Stimulated activated CD4-positive, alpha-beta T cell treated with anti-CD3 and anti-CD28 coated beads, Interleukin-4, amount 100 ng/mL, for 4 hours (primary cell): ENCODE results near the gene P2RY13.
A peak's percentile ranks its signal among the peaks of the same experiment; 100 is the strongest.

ENCODE experiments used
- DNase-seq, 2 experiments: peaks; one replicate each; pipeline ENCODE4 v3.0.0-alpha.2; 2020

Gene P2RY13

DNA sequence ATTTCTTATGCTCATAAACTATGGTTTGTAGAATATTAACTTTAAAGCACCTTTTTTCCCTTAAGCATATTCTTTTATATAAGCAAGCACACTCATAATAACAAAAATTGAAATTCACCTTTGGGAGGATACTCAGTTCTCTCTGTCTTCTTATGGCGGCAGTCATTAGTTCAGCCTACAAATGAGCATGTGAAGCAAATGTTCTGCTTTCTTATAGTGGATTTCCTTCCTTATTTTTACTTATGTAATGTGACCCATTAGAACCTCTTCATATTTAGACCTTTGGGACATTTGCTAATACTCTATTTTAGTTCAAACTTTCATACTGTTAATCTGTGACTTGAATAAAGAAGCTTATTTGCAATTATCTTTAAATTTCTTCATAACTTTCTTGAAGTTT lies at the start of gene P2RY13:
TSS of gene P2RY13 (minus strand) at position 187 of the 400 bp plus-strand sequence. CDS start at position 166, 21 bp downstream.
- no peak for DNase-seq

DNA sequence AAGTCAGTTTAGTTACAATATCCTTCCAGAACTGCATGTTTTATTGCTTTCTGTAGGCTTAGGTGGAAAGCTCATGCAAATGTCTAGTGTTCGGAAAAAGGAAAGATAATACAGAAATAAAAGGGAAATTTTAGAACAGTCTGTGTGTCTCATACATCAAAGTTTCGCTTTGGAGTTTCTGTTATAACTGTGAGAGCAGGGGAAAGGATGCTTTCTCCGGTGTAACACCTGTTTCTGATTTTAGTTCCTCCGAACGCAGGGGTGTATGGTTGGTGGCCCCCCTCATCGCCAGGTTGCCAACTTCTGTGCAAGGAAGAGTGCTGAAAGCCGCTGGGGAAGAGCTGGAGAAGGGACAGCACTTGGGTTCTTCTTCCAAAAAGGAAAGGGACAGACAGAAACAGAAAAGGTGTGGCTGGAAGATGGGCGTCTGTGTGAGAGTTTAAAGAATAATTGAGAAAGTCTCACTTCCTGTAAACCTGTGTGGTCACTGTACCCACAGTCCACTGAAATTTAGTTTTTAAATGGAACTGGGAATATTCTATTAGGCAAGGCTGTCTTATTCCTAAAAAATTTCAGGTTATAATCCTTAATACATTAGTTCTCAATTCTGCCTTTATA lies 48.5 kb upstream of the P2RY13 start:
- no peak for DNase-seq

- DNase-seq: no peak
These were observed 42.9 kb upstream of the P2RY13 start for GRCh38 chr3:151372063-151372820.

DNA sequence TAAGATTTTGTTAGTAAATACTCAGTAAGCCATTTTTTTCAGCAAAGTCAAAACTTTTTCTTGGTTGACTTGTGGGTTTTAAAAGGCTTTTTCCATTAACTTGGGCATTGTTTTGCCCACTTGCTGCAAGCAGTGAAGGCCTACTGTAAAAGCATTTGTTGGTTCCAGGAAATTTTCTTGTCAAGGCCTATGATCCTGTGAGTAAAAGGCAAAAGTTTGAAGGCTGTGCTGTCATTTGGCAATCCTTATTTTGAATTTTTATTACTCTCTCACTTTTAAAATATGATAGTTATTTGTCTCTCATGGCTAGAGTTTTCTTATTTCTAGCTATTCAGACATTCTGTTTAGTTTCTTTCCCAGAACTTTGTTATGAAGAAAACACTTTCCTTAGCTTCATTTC lies 42.2 kb upstream of the P2RY13 start:
- DNase-seq: no peak

DNA sequence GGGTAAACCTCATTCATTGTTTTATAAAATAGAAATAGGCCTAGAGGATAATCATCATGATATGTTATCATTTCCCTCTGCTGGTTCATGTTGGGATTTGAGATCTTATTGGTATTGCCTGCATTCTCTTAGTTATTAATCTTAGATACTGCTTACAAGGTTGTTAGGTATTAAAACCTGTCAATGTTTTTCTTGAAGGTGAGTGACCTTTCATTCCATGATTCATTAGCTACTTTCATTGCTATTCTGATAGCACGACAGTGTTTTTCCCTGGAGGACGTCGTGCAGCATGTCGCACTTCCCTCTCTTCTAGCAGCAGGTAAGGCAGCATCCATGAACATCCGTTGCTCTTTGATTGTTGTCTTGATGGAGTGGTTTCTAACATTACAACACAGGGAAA lies 38.1 kb upstream of the P2RY13 start:
- DNase-seq: no peak

GRCh38 chr3:151366993-151367392 lies 37.6 kb upstream of the P2RY13 start:
- no peak for DNase-seq

DNA sequence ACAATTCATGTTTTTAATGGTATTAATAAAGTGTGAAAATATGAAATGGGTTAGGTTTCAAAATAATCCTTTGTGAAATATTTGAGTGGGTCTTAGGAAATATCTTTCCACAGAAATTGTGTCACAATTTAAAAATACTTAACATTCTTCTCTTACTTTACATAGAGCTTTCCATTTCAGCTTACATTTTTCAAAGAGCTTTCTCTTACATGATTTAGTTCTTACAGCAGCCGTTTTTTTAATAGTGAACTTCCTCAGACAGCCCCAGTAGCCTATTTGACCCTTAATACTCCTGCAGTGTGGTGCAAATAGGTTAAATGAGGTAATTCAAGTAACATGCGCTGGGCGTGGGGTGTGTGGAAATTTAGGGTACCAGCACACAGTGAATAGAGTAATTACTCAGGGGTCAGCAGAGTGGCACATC lies 33.4 kb upstream of the P2RY13 start:
- DNase-seq: no peak

GRCh38 chr3:151357463-151357850 lies 28.1 kb upstream of the P2RY13 start:
- no peak for DNase-seq

- DNase-seq: no peak
These were observed 27.6 kb upstream of the P2RY13 start for GRCh38 chr3:151356794-151357462.

DNA sequence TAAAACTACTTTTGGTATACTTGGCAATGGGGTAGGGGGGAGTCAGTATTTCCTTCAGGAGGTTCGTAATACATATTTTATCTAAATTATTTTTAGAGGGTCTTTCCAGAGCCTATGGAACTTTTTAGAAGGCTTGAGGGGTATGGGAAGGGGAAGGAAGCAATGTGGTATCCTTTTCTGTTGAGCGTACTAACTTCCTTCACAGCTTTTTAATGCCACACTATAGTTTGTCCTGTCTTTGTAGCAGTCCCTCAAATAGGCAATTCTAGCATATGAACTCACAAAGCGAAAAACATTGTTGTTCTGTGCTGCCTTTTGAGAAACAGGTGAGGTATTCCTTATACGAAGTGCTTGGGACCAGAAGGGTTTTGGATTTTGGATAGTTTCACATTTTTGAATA lies 22.3 kb upstream of the P2RY13 start:
- DNase-seq: no peak

- no peak for DNase-seq
These were observed 21.9 kb upstream of the P2RY13 start for GRCh38 chr3:151351219-151351618.

DNA sequence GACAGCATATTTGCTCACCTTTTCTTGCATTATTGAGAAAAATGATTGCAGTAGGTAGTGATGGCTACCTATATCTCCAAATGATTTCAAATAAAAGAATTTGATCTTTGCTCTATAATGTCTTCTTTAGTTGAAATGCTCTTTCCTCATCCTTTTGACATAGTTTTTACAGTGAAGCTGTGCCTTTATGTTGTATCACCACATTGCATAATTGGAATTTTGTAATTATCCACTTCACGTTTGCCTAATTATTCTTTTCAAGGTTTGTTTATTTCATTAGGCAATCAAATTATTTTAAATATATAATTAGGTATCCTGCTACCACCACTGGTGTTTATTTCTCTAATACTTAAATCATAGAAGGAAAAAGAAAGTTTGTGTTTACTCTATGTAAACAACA lies 21.3 kb upstream of the P2RY13 start:
- DNase-seq: no peak

- no peak for DNase-seq
These were observed 18.1 kb upstream of the P2RY13 start for GRCh38 chr3:151347432-151347831.

GRCh38 chr3:151346292-151346691 lies 16.9 kb upstream of the P2RY13 start:
- no peak for DNase-seq

DNA sequence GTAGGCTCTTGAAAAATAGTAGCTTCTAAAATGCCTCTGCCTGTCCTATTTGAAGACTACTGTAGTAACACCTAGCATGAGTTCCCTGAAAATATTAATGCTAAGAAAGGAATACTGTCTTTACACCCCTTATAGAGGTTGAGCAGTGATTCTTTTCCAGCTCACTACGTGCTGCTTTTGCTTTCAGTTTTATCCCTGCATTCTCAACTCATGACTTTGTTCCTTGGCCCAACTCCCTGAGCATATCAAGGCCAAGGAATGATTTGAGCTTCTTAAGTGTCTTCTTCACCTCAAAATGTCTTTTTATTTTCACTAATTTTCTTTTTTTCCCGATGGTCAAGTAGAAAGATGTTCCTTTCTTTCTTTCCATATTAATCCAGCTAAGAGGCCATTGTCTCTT lies 16.5 kb upstream of the P2RY13 start:
- no peak for DNase-seq

DNA sequence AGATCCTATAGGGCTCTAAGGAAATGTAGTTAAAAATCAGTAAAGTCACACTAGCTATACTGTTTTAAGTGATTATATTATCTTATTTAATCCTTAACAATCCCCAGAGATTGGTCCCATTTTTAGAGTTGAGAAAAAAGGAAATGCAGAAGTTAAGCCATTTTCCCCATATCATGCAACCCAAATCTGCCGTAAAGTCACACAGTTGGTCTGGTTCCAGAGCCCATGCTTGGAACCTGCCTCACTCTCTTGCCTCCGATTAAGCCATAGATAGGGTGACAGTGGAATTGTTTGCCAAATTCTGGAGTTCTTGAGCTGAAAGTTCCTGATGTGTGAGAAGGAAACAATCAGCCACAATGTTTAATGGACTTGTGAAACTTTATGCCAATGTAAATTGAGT lies 2.3 kb upstream of the P2RY13 start:
- DNase-seq: no peak

GRCh38 chr3:151330899-151331298 lies 1.6 kb upstream of the P2RY13 start:
- no peak for DNase-seq

GRCh38 chr3:151330379-151330778 lies 1.0 kb upstream of the P2RY13 start:
- no peak for DNase-seq

DNA sequence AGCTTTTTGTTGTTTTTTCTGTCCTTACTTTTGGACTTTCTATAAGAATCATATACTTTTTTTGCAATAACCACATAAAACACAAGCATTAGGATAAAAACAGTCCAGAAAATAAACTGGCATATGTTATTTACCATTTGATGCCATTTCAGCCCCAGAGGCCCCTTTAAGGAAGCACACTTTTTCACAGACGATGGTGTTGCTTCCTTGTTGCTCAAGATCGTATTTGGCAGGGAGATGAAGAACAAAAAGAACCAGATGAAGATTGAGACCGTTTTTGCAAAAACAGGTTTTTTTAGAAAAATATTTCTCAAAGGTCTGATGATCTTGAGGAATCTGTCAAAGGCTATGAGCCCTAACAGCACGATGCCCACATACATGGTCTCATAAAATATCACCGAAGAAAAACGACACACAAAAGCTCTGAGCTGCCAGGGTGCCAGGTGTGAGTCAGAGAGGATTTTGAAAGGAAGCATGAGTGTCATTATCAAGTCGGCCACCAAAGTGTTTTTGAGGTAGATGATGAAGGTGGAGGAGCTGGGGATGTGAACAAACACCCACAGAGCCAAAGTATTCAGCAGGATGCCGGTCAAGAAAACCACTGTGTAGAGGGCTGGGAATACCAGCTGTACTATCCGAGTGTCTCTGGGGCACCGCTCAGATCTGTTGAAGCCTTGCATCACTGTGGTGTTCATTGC lies 902 bp downstream of the P2RY13 start:
- DNase-seq: peak in 1 of 2 experiments; percentile 8

DNA sequence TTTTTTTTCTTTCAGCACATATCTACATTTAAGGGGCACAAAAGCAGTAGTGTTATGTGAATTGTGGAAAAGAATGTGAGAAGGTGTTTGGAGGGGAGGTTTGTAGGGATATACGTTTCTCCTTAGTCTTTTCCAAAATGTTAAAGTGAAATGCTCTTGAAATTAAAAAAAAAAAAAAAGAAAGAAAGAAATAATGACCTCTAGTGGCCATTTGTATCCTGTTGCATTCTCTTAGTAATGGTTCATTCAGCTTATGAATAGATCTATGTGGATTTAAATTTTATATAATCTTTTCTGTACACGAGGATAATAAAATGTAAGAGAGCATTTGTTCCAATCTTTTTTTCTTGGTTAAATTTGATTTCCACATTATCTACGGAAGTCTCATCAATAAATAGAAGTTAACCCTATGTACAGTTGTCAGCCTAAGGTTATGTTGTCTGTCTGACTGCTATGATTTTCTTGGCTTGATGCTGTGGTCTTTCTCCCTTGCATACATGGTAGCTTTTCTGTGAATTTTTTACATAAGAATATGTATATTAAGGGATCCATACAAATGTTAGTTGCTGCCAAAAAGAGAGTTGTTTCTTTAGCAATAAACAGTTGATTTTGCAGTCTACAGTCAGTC lies 1.7 kb downstream of the P2RY13 start:
- DNase-seq: no peak

DNA sequence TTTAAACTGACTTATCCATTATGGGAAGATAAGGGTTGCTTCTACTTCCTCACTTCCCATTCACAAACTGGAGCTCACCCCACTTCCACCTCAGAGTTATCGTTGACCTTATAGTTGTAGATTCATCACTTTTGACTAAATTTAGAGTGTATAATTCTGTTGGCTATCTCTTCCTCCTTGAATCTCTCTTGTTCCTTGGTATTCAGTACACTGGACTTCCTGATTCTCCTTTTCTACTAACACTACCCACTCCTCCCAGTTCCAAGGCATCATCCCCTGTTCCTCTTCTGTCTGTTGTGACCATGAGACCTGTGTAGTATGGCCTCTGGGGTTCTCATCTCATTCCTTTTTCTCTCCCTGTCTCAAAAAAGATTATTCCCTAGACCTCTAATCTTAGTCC lies 6.8 kb downstream of the P2RY13 start:
- no peak for DNase-seq

DNA sequence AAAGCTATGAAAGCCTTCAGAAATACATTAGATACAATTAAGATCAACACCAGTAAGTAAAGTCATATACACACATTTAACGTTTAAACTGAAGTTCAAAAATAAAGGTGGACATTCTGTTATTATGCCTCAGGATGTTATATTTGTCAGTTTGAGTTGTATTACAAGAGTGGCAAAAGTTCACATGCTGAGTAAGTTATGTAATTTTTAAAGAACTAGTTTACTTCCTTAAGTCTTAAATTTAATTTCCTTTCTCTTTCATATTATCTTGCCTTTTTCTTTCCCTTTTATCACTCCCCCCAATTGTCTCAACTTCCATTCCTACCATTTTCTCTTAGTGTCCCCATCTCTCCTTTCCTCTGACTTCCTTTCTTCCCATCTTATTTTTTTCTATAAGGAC lies 7.8 kb downstream of the P2RY13 start:
- no peak for DNase-seq

DNA sequence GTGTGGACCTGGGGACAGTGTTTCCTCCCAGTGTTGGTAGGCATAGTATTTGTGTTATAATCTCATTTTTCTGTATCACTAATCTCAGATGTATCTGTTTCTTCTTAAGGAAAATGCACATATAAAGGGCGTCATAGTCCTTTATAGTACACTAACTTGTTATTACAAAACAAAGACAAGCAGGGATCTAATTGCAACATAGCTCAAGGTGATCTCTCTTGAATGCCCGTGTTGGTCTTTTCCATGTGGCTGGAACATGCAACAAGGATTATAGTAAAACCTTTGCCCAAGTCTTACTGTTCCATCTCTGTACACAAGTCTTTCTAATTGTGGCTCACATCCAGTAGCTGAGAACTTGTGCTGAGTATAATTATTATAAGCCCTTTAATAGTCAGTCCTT lies 9.2 kb downstream of the P2RY13 start:
- no peak for DNase-seq
